ENCODE data around the gene LMCD1.
"Not testable (repeated sequence)": the region's sequence is repeated elsewhere in the genome, so short reads cannot be mapped to it uniquely, and the experiment has no call there.

Gene LMCD1

DNA sequence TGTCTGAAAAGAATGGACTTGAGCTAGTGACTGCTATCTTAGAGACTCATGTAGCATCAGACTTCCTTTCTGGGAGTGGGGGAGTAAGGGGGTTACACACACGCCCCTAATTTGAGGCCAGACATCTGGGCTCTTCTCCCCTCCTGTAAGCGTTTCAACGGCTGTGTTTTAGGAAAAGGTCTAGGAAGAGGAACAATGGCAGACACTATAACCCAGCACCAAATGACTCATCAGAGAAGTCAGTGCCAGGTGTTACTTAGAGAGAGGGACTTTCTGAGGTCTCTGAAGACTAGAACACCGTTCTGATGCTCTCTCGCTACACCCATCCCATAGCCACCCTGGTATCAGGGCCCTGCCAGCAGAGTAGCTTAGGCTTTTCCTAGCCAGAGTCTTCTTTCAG, 77.5 kb downstream of the LMCD1 start:
- no peaks in the 10 kb centered on the region for H3K27me3 ChIP-seq (ENCODE audit: insufficient read depth, low read length, poor library complexity, severe bottlenecking)
- H3K4me3 ChIP-seq (ENCODE audit: low read length, poor library complexity, severe bottlenecking) = no peak overlapping the region
- H3K4me1 ChIP-seq (ENCODE audit: insufficient read depth, low read length, poor library complexity, severe bottlenecking) = no peaks in the 10 kb centered on the region
- H3K79me2 ChIP-seq (ENCODE audit: insufficient read depth, low read length) = no peaks in the 10 kb centered on the region
- no peak overlapping the region for H2AFZ ChIP-seq (ENCODE audit: low read length)
- TF ChIP-seq EZH2phosphoT487 (IDR thresholded peaks at IDR 0.05; ENCODE audit: borderline replicate concordance) = no peak
- TF ChIP-seq, protein P1, sequence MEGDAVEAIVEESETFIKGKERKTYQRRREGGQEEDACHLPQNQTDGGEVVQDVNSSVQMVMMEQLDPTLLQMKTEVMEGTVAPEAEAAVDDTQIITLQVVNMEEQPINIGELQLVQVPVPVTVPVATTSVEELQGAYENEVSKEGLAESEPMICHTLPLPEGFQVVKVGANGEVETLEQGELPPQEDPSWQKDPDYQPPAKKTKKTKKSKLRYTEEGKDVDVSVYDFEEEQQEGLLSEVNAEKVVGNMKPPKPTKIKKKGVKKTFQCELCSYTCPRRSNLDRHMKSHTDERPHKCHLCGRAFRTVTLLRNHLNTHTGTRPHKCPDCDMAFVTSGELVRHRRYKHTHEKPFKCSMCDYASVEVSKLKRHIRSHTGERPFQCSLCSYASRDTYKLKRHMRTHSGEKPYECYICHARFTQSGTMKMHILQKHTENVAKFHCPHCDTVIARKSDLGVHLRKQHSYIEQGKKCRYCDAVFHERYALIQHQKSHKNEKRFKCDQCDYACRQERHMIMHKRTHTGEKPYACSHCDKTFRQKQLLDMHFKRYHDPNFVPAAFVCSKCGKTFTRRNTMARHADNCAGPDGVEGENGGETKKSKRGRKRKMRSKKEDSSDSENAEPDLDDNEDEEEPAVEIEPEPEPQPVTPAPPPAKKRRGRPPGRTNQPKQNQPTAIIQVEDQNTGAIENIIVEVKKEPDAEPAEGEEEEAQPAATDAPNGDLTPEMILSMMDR (conservative IDR thresholded peaks at IDR 0.05; ENCODE audit: low read length) = no peak
- no peaks in the 10 kb centered on the region for H3K9me2 ChIP-seq (replicated peaks; ENCODE audit: low read depth, low read length)
- H4K20me1 ChIP-seq (ENCODE audit: insufficient read depth, low read length, poor library complexity, severe bottlenecking) = no peaks in the 10 kb centered on the region
- no peaks in the 10 kb centered on the region for H3F3A ChIP-seq (ENCODE audit: low read depth)
- no peaks in the 10 kb centered on the region for H3K36me3 ChIP-seq (ENCODE audit: insufficient read depth, low read length)
- H3K4me2 ChIP-seq (ENCODE audit: low read depth, low read length, poor library complexity, severe bottlenecking) = no peak overlapping the region
- no peaks in the 10 kb centered on the region for H3K9me3 ChIP-seq (ENCODE audit: insufficient read depth, low read depth, low read length)
- no peak overlapping the region for H3K9ac ChIP-seq (ENCODE audit: low read depth, low read length, poor library complexity, severe bottlenecking)

DNA sequence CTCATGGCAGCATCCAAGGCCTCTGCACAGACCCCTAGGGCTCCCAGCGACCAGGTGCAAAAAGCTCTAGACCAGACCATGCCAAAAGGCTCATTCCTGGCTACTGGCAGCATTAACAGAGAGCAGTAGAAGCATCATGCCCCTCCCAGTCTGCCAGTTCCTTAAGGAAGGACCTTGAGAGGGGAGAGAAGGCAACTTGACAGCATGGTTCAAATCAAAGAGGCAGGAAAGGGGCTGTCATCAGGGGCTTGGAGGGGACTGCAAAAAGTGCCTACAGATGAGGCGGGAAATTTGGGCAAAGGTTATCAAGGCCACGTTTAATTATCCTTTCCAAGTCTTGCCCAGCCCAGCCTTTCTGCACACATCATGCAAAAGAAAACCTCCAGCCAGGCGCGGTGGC, 78.3 kb downstream of the LMCD1 start:
- Histone ChIP-seq H3K36me3 (ENCODE audit: insufficient read depth, low read length) (no peaks in the 10 kb centered on the region), H3K4me1 (ENCODE audit: insufficient read depth, low read length, poor library complexity, severe bottlenecking) (no peaks in the 10 kb centered on the region), H3K9ac (ENCODE audit: low read depth, low read length, poor library complexity, severe bottlenecking) (no peak overlapping the region), H3K4me2 (ENCODE audit: low read depth, low read length, poor library complexity, severe bottlenecking) (no peak overlapping the region), H3K79me2 (ENCODE audit: insufficient read depth, low read length) (no peaks in the 10 kb centered on the region), H3F3A (ENCODE audit: low read depth) (no peaks in the 10 kb centered on the region), H3K9me3 (ENCODE audit: insufficient read depth, low read depth, low read length) (no peaks in the 10 kb centered on the region), H4K20me1 (ENCODE audit: insufficient read depth, low read length, poor library complexity, severe bottlenecking) (no peaks in the 10 kb centered on the region), H3K27me3 (ENCODE audit: insufficient read depth, low read length, poor library complexity, severe bottlenecking) (no peaks in the 10 kb centered on the region), H3K9me2 (replicated peaks; ENCODE audit: low read depth, low read length) (no peaks in the 10 kb centered on the region), H3K4me3 (ENCODE audit: low read length, poor library complexity, severe bottlenecking) (no peak overlapping the region), H2AFZ (ENCODE audit: low read length) (no peak overlapping the region)
- TF ChIP-seq, protein P1 (conservative IDR thresholded peaks at IDR 0.05; ENCODE audit: low read length) = no peak
- TF ChIP-seq EZH2phosphoT487 (IDR thresholded peaks at IDR 0.05; ENCODE audit: borderline replicate concordance) = no peak

GRCh38 chr3:8580434-8580833, 78.8 kb downstream of the LMCD1 start:
- H3K4me2 ChIP-seq (ENCODE audit: low read depth, low read length, poor library complexity, severe bottlenecking); H3K4me3 ChIP-seq (ENCODE audit: low read length, poor library complexity, severe bottlenecking); H3K9me2 ChIP-seq (replicated peaks; ENCODE audit: low read depth, low read length); H3K36me3 ChIP-seq (ENCODE audit: insufficient read depth, low read length); H4K20me1 ChIP-seq (ENCODE audit: insufficient read depth, low read length, poor library complexity, severe bottlenecking); H3K9ac ChIP-seq (ENCODE audit: low read depth, low read length, poor library complexity, severe bottlenecking); H3K9me3 ChIP-seq (ENCODE audit: insufficient read depth, low read depth, low read length); H2AFZ ChIP-seq (ENCODE audit: low read length); H3K4me1 ChIP-seq (ENCODE audit: insufficient read depth, low read length, poor library complexity, severe bottlenecking); H3F3A ChIP-seq (ENCODE audit: low read depth); H3K79me2 ChIP-seq (ENCODE audit: insufficient read depth, low read length); H3K27me3 ChIP-seq (ENCODE audit: insufficient read depth, low read length, poor library complexity, severe bottlenecking): not testable (repeated sequence)

GRCh38 chr3:8581373-8581772, 79.8 kb downstream of the LMCD1 start:
- no peak overlapping the region for H3K4me2 ChIP-seq (ENCODE audit: low read depth, low read length, poor library complexity, severe bottlenecking)
- no peaks in the 10 kb centered on the region for H4K20me1 ChIP-seq (ENCODE audit: insufficient read depth, low read length, poor library complexity, severe bottlenecking)
- no peaks in the 10 kb centered on the region for H3K9me3 ChIP-seq (ENCODE audit: insufficient read depth, low read depth, low read length)
- H3K4me1 ChIP-seq (ENCODE audit: insufficient read depth, low read length, poor library complexity, severe bottlenecking) = no peaks in the 10 kb centered on the region
- no peaks in the 10 kb centered on the region for H3K79me2 ChIP-seq (ENCODE audit: insufficient read depth, low read length)
- no peak overlapping the region for H3K4me3 ChIP-seq (ENCODE audit: low read length, poor library complexity, severe bottlenecking)
- H3K9ac ChIP-seq (ENCODE audit: low read depth, low read length, poor library complexity, severe bottlenecking) = no peak overlapping the region
- H3K36me3 ChIP-seq (ENCODE audit: insufficient read depth, low read length) = no peaks in the 10 kb centered on the region
- H3K27me3 ChIP-seq (ENCODE audit: insufficient read depth, low read length, poor library complexity, severe bottlenecking) = no peaks in the 10 kb centered on the region
- H3K9me2 ChIP-seq (replicated peaks; ENCODE audit: low read depth, low read length) = 0 out of 2 replicates have a peak, but pooled peaks cover 2% of the 10 kb centered on the region
- TF ChIP-seq, protein P1 (conservative IDR thresholded peaks at IDR 0.05; ENCODE audit: low read length) = no peak
- no peak for TF ChIP-seq EZH2phosphoT487 (IDR thresholded peaks at IDR 0.05; ENCODE audit: borderline replicate concordance)
- H3F3A ChIP-seq (ENCODE audit: low read depth) = no peaks in the 10 kb centered on the region
- H2AFZ ChIP-seq (ENCODE audit: low read length) = no peak overlapping the region

Data from Loucy (cell line).